HepG2 (cell line): ENCODE measurements around the gene PIP5K1C. TPM values are rescaled to one million over a fixed set of nuclear protein-coding genes. Genes with fewer than 3 reads are reported as not detected.

Experiments
- ARHGAP35 ChIP-seq: sonication (generic); formaldehyde crosslinking; IDR thresholded peaks from 2 replicates; pipeline ENCODE4 v1.9.0; 2022; ENCODE audit warnings: mild to moderate bottlenecking, inconsistent platforms, moderate library complexity, missing genetic modification reagents, borderline replicate concordance
- BHLHE40 ChIP-seq: IDR thresholded peaks from 2 replicates; pipeline ENCODE4 v1.6.1; 2011; ENCODE audit warnings: low read length, improper control_type of control experiment
- CBX5 ChIP-seq: sonication (generic); formaldehyde crosslinking; IDR thresholded peaks from 2 replicates; pipeline ENCODE4 v1.4.0; 2020; ENCODE audit warnings: missing genetic modification reagents, borderline replicate concordance
- ISX ChIP-seq: sonication (generic); formaldehyde crosslinking; conservative IDR thresholded peaks from 2 replicates; pipeline ENCODE4 v1.5.0; 2020; ENCODE audit warnings: missing genetic modification reagents
- MED8 ChIP-seq: sonication (generic); formaldehyde crosslinking; IDR thresholded peaks from 2 replicates; pipeline ENCODE4 v1.8.1; 2023; ENCODE audit warnings: mild to moderate bottlenecking, missing genetic modification reagents; ENCODE audit not compliant: insufficient replicate concordance
- MTA1 ChIP-seq: sonication (generic); formaldehyde crosslinking; IDR thresholded peaks from 2 replicates; pipeline ENCODE4 v1.4.0; 2020; ENCODE audit warnings: missing genetic modification reagents, mild to moderate bottlenecking, borderline replicate concordance
- NCOA1 ChIP-seq: sonication (generic); formaldehyde crosslinking; IDR thresholded peaks from 2 replicates; pipeline ENCODE4 v1.9.0; 2021; ENCODE audit warnings: missing genetic modification reagents
- PITX1 ChIP-seq: sonication (generic); formaldehyde crosslinking; IDR thresholded peaks from 2 replicates; pipeline ENCODE4 v1.5.1; 2020; ENCODE audit warnings: mild to moderate bottlenecking, missing genetic modification reagents
- SALL1 ChIP-seq: sonication (generic); formaldehyde crosslinking; IDR thresholded peaks from 2 replicates; pipeline ENCODE4 v1.8.0; 2022; ENCODE audit warnings: mild to moderate bottlenecking, missing genetic modification reagents
- SMARCE1 ChIP-seq: fragments of 450-650 bp; IDR thresholded peaks from 2 replicates; pipeline ENCODE4 v1.6.1; 2017; ENCODE audit warnings: borderline replicate concordance
- TARDBP ChIP-seq: sonication (generic); formaldehyde crosslinking; IDR thresholded peaks from 2 replicates; pipeline ENCODE4 v1.8.0; 2022; ENCODE audit warnings: mild to moderate bottlenecking, missing genetic modification reagents
- TFDP1 ChIP-seq: IDR thresholded peaks from 2 replicates; pipeline ENCODE4 v1.6.1; 2016; ENCODE audit warnings: missing compliant biosample characterization, missing genetic modification reagents, borderline replicate concordance
- ZNF263 ChIP-seq: sonication (generic); formaldehyde crosslinking; IDR thresholded peaks from 2 replicates; pipeline ENCODE4 v1.4.0; 2020; ENCODE audit warnings: missing genetic modification reagents
- ZNF282 ChIP-seq: fragments of 450-650 bp; IDR thresholded peaks from 2 replicates; pipeline ENCODE4 v1.6.1; 2018; ENCODE audit not compliant: partially characterized antibody
- ZNF333 ChIP-seq: sonication (generic); formaldehyde crosslinking; IDR thresholded peaks from 2 replicates; pipeline ENCODE4 v1.4.0; 2020; ENCODE audit warnings: mild to moderate bottlenecking, missing genetic modification reagents, borderline replicate concordance
- ZNF501 ChIP-seq: sonication (generic); formaldehyde crosslinking; IDR thresholded peaks from 2 replicates; pipeline ENCODE4 v1.5.1; 2020; ENCODE audit warnings: mild to moderate bottlenecking, moderate library complexity, missing genetic modification reagents
- ZNF549 ChIP-seq: sonication (generic); formaldehyde crosslinking; IDR thresholded peaks from 2 replicates; pipeline ENCODE4 v1.5.0; 2020; ENCODE audit warnings: missing genetic modification reagents
- ZNF563 ChIP-seq: sonication (generic); formaldehyde crosslinking; IDR thresholded peaks from 2 replicates; pipeline ENCODE4 v1.8.0; 2022; ENCODE audit warnings: mild to moderate bottlenecking, moderate library complexity, missing genetic modification reagents
- ZNF598 ChIP-seq: sonication (generic); formaldehyde crosslinking; IDR thresholded peaks from 2 replicates; pipeline ENCODE4 v1.5.1; 2020; ENCODE audit warnings: mild to moderate bottlenecking, missing genetic modification reagents, borderline replicate concordance
- ZNF777 ChIP-seq: sonication (generic); formaldehyde crosslinking; IDR thresholded peaks from 2 replicates; pipeline ENCODE4 v1.4.0; 2020; ENCODE audit warnings: missing genetic modification reagents
- polyA plus RNA-seq, 8 experiments: library from polyadenylated mRNA; depleted of rRNA in 3 of 8; stranded (reverse) in 7 of 8; unstranded in 1 of 8; fragments of >200 nt; fragmentation: Illumina TruSeq in 4 of 8; extraction: Trizol in 4 of 8; gene quantifications; 2 replicates each; pipeline versions ENCODE4 v1.2.1 to v1.2.3, GENCODE V29; 2011 to 2016; ENCODE audit warnings: low read depth in 4 of 8, missing spikeins in 1 of 8, mixed read lengths in 1 of 8; ENCODE audit not compliant: insufficient read depth in 1 of 8
- total RNA-seq, 5 experiments: library from RNA; depleted of rRNA; stranded (reverse); fragments of >200 nt; fragmentation: Illumina TruSeq; extraction: Trizol; gene quantifications; 2 replicates each; pipeline ENCODE4 v1.2.3, GENCODE V29; 2016; ENCODE audit warnings: low read depth in 1 of 5
- TF ChIP-seq, protein P1 (sequence below): sonication (generic); formaldehyde crosslinking; IDR thresholded peaks from 2 replicates; pipeline ENCODE4 v1.4.0; 2020; ENCODE audit warnings: missing genetic modification reagents, borderline replicate concordance
- TF ChIP-seq, protein P2 (sequence below): sonication (generic); formaldehyde crosslinking; IDR thresholded peaks from 2 replicates; pipeline ENCODE4 v1.5.1; 2020; ENCODE audit warnings: missing genetic modification reagents, mild to moderate bottlenecking, borderline replicate concordance
- TF ChIP-seq, protein P3 (sequence below): IDR thresholded peaks from 2 replicates; pipeline ENCODE4 v1.6.1; 2016

The PIP5K1C gene
- total and polyA plus RNA-seq, 2 of the 13 experiments (the other 11 are each of a cell fraction or from before 2014, with no cell fraction given), result 3.6 to 4.3 TPM

DNA sequence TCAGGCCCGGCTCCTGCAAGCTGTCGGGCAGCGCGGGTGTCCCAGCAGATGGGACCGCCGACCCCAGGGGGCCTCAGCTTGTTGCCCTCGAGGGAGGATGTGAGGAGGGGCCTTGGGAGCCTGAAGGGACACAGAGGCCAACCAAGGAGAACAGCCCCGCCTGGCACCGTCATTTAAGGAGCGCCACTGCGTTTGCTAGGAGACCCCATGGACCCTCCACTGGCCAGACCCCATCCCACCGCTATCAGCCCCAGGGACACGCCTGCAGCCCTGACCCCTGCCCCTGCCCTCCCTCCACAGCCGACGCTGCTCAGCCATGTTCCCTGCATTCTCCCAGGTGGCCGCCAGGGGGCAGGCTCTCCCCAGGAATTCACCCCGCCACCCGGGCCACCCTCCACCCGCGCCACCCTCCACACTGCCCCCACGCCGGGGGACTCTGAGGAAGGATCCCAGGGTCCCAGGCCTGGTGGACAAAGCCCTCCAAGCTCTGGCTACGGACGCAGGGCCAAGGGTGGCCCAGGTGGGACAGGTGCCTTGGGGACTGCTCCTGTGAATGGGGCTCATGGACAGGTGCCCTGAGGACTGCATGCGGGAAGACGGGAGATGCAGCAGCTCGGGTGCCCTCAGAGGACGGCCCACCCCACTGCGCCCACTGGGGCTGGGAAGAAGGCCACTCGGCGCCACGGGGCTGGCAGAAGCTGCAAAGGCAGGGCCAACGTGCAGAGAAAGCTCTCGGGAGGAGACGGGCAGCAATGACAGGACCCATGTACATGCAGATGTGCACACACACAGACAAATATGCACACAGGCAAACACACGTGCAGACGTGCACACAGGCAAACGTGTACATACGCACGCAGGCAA, 34.4 kb downstream of the PIP5K1C start (continued):
- TF ChIP-seq, protein P1, sequence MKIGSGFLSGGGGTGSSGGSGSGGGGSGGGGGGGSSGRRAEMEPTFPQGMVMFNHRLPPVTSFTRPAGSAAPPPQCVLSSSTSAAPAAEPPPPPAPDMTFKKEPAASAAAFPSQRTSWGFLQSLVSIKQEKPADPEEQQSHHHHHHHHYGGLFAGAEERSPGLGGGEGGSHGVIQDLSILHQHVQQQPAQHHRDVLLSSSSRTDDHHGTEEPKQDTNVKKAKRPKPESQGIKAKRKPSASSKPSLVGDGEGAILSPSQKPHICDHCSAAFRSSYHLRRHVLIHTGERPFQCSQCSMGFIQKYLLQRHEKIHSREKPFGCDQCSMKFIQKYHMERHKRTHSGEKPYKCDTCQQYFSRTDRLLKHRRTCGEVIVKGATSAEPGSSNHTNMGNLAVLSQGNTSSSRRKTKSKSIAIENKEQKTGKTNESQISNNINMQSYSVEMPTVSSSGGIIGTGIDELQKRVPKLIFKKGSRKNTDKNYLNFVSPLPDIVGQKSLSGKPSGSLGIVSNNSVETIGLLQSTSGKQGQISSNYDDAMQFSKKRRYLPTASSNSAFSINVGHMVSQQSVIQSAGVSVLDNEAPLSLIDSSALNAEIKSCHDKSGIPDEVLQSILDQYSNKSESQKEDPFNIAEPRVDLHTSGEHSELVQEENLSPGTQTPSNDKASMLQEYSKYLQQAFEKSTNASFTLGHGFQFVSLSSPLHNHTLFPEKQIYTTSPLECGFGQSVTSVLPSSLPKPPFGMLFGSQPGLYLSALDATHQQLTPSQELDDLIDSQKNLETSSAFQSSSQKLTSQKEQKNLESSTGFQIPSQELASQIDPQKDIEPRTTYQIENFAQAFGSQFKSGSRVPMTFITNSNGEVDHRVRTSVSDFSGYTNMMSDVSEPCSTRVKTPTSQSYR (CRISPR knock-in tag), result no peak
- TF ChIP-seq ZNF333 (CRISPR knock-in tag) (no peak), ZNF563 (CRISPR knock-in tag) (no peak), ZNF282 (no peak), SALL1 (CRISPR knock-in tag) (peak; percentile 50), ARHGAP35 (CRISPR knock-in tag) (no peak), ZNF598 (CRISPR knock-in tag) (peak; percentile 77; the same call in 1 of the 2 replicates), TARDBP (CRISPR knock-in tag) (0 out of 2 replicates have a peak, but pooled peaks have one; percentile 46), ZNF777 (CRISPR knock-in tag) (no peak), SMARCE1 (no peak), TFDP1 (no peak), MTA1 (CRISPR knock-in tag) (0 out of 2 replicates have a peak, but pooled peaks have one; percentile 45), ISX (CRISPR knock-in tag) (no peak), ZNF501 (no peak), CBX5 (no peak), NCOA1 (CRISPR knock-in tag) (no peak), MED8 (CRISPR knock-in tag) (no peak), ZNF549 (CRISPR knock-in tag) (no peak), BHLHE40 (0 out of 2 replicates have a peak, but pooled peaks have one; percentile 33), ZNF263 (CRISPR knock-in tag) (no peak), PITX1 (CRISPR knock-in tag) (peak; percentile 37; the same call in 1 of the 2 replicates)
- TF ChIP-seq, protein P2, sequence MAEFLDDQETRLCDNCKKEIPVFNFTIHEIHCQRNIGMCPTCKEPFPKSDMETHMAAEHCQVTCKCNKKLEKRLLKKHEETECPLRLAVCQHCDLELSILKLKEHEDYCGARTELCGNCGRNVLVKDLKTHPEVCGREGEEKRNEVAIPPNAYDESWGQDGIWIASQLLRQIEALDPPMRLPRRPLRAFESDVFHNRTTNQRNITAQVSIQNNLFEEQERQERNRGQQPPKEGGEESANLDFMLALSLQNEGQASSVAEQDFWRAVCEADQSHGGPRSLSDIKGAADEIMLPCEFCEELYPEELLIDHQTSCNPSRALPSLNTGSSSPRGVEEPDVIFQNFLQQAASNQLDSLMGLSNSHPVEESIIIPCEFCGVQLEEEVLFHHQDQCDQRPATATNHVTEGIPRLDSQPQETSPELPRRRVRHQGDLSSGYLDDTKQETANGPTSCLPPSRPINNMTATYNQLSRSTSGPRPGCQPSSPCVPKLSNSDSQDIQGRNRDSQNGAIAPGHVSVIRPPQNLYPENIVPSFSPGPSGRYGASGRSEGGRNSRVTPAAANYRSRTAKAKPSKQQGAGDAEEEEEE, result no peak
- TF ChIP-seq, protein P3, sequence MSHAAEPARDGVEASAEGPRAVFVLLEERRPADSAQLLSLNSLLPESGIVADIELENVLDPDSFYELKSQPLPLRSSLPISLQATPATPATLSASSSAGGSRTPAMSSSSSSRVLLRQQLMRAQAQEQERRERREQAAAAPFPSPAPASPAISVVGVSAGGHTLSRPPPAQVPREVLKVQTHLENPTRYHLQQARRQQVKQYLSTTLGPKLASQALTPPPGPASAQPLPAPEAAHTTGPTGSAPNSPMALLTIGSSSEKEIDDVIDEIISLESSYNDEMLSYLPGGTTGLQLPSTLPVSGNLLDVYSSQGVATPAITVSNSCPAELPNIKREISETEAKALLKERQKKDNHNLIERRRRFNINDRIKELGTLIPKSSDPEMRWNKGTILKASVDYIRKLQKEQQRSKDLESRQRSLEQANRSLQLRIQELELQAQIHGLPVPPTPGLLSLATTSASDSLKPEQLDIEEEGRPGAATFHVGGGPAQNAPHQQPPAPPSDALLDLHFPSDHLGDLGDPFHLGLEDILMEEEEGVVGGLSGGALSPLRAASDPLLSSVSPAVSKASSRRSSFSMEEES, result no peak
